SK-N-SH (cell line): ENCODE results near the gene MAPK8IP1. TPM values are rescaled to one million over a fixed set of nuclear protein-coding genes. Genes with fewer than 3 reads are reported as not detected.

Experiments
- CTCF ChIA-PET: fragments of 300-600, 350-600 bp; formaldehyde crosslinking; extraction: SDS; loops from one replicate; lab custom pipeline; 2021; lab: Yijun Ruan, JAX
- POLR2A ChIA-PET: fragments of 350-600 bp; sonication (Branson Sonifier 250); formaldehyde crosslinking; extraction: SDS; loops from one replicate; lab custom pipeline; 2020; ENCODE audit warnings: antibody characterized with exemption, inconsistent platforms; lab: Yijun Ruan, JAX
- DNase-seq: peaks from one replicate; pipeline ENCODE4 v3.0.0; 2012
- H2AFZ ChIP-seq: fragments of 200-600 bp; sonication (generic); 2 replicates; pipeline ENCODE4 v1.8.1; 2016; ENCODE audit warnings: antibody characterized with exemption, mild to moderate bottlenecking, low read depth
- H3F3A ChIP-seq: fragments of 200-600 bp; sonication (generic); replicated peaks from 2 replicates; pipeline ENCODE3; 2016; ENCODE audit warnings: antibody characterized with exemption, mild to moderate bottlenecking; ENCODE audit not compliant: insufficient read depth
- H3K27ac ChIP-seq, 2 experiments: fragments of 200-500 bp in 1 of 2; fragments of 200-600 bp in 1 of 2; sonication (Bioruptor generic) in 1 of 2; sonication (generic), shearing (Covaris generic) in 1 of 2; 2 replicates each; pipeline versions ENCODE4 v1.5.1 to v1.6.1; 2014 to 2016; ENCODE audit warnings: low read depth in 2 of 2, inconsistent platforms in 1 of 2, low read length in 1 of 2, mild to moderate bottlenecking in 1 of 2, mixed read lengths in 1 of 2
- H3K27me3 ChIP-seq: fragments of 200-600 bp; sonication (generic), shearing (Covaris generic); 2 replicates; pipeline ENCODE4 v1.6.1; 2016; ENCODE audit warnings: mixed run types; ENCODE audit not compliant: insufficient read depth
- H3K36me3 ChIP-seq, 2 experiments: fragments of 200-500 bp in 1 of 2; fragments of 200-600 bp in 1 of 2; sonication (Bioruptor generic) in 1 of 2; sonication (generic) in 1 of 2; replicated peaks in 1 of 2; 2 replicates each; pipeline versions ENCODE3 to v1.5.1; 2014 to 2016; ENCODE audit warnings: low read length in 1 of 2, mild to moderate bottlenecking in 1 of 2; ENCODE audit not compliant: insufficient read depth in 2 of 2, control insufficient read depth in 1 of 2
- H3K4me1 ChIP-seq, 2 experiments: fragments of 200-500 bp in 1 of 2; fragments of 200-600 bp in 1 of 2; sonication (Bioruptor generic) in 1 of 2; sonication (generic), shearing (Covaris generic) in 1 of 2; 2 replicates each; pipeline versions ENCODE4 v1.5.1 to v1.6.1; 2014 to 2016; ENCODE audit warnings: low read depth in 1 of 2, low read length in 1 of 2, mixed run types in 1 of 2; ENCODE audit not compliant: insufficient read depth in 2 of 2, control insufficient read depth in 1 of 2
- H3K4me2 ChIP-seq: fragments of 200-600 bp; sonication (generic), shearing (Covaris generic); 2 replicates; pipeline ENCODE4 v1.6.1; 2017; ENCODE audit warnings: mixed run types
- H3K4me3 ChIP-seq, 2 experiments: fragments of 200-500 bp in 1 of 2; fragments of 200-600 bp in 1 of 2; sonication (Bioruptor generic) in 1 of 2; sonication (generic), shearing (Covaris generic) in 1 of 2; 2 replicates each; pipeline versions ENCODE4 v1.5.1 to v1.8.1; 2014 to 2016; ENCODE audit warnings: low read depth in 2 of 2, inconsistent platforms in 1 of 2, low read length in 1 of 2, mild to moderate bottlenecking in 1 of 2, mixed read lengths in 1 of 2, moderate library complexity in 1 of 2
- H3K79me2 ChIP-seq: fragments of 200-600 bp; sonication (generic); 2 replicates; pipeline ENCODE4 v1.8.1; 2017; ENCODE audit warnings: mild to moderate bottlenecking; ENCODE audit not compliant: insufficient read depth
- H3K9ac ChIP-seq: fragments of 200-600 bp; sonication (generic); 2 replicates; pipeline ENCODE4 v1.6.1; 2017; ENCODE audit warnings: mixed run types
- H3K9me2 ChIP-seq: fragments of 200-600 bp; sonication (generic); 2 replicates; pipeline ENCODE4 v1.6.1; 2017; ENCODE audit warnings: mixed run types
- H3K9me3 ChIP-seq: fragments of 200-600 bp; sonication (generic); 2 replicates; pipeline ENCODE4 v1.6.1; 2017; ENCODE audit warnings: mixed run types, mild to moderate bottlenecking, moderate library complexity
- H4K20me1 ChIP-seq: fragments of 200-600 bp; sonication (generic); 2 replicates; pipeline ENCODE4 v1.6.1; 2017; ENCODE audit warnings: mild to moderate bottlenecking, mixed run types; ENCODE audit not compliant: insufficient read depth
- ELF1 ChIP-seq: IDR thresholded peaks from 2 replicates; pipeline ENCODE4 v1.4.0; 2012
- EZH2phosphoT487 ChIP-seq: fragments of 200-600 bp; sonication (generic); IDR thresholded peaks from 2 replicates; pipeline ENCODE4 v1.6.1; 2017; ENCODE audit warnings: low read depth, mixed run types, mild to moderate bottlenecking, antibody characterized with exemption, moderate library complexity, borderline replicate concordance
- FOXM1 ChIP-seq: IDR thresholded peaks from 2 replicates; pipeline ENCODE4 v1.4.0; 2012; ENCODE audit warnings: low read depth, mild to moderate bottlenecking
- GABPA ChIP-seq: IDR thresholded peaks from 2 replicates; pipeline ENCODE4 v1.4.0; 2012; ENCODE audit warnings: low read depth, mild to moderate bottlenecking
- GATA2 ChIP-seq: sonication (generic); formaldehyde crosslinking; IDR thresholded peaks from 2 replicates; pipeline ENCODE4 v1.5.0; 2020; ENCODE audit warnings: mild to moderate bottlenecking, missing genetic modification reagents
- MXI1 ChIP-seq: IDR thresholded peaks from 2 replicates; pipeline ENCODE4 v1.6.1; 2012; ENCODE audit warnings: mild to moderate bottlenecking, low read depth, low read length, improper control_type of control experiment
- NFIC ChIP-seq: IDR thresholded peaks from 2 replicates; pipeline ENCODE4 v1.4.0; 2012; ENCODE audit warnings: borderline replicate concordance
- POLR2AphosphoS5 ChIP-seq: IDR thresholded peaks from 2 replicates; pipeline ENCODE4 v1.6.1; 2012; ENCODE audit warnings: low read depth, low read length
- RAD21 ChIP-seq: IDR thresholded peaks from 2 replicates; pipeline ENCODE4 v1.6.1; 2012; ENCODE audit warnings: mild to moderate bottlenecking, low read length
- RCOR1 ChIP-seq: fragments of 150-350 bp; IDR thresholded peaks from 2 replicates; pipeline ENCODE4 v1.6.1; 2017; ENCODE audit warnings: antibody characterized with exemption, low read length
- RFX5 ChIP-seq: IDR thresholded peaks from 2 replicates; pipeline ENCODE4 v1.6.1; 2012; ENCODE audit warnings: mild to moderate bottlenecking, improper control_type of control experiment, low read length
- SMC3 ChIP-seq: IDR thresholded peaks from 2 replicates; pipeline ENCODE4 v1.6.1; 2012; ENCODE audit warnings: low read depth, low read length, improper control_type of control experiment
- TAF1 ChIP-seq: IDR thresholded peaks from 2 replicates; pipeline ENCODE4 v1.6.1; 2012; ENCODE audit warnings: low read depth, mild to moderate bottlenecking, low read length, moderate library complexity, borderline replicate concordance
- TCF12 ChIP-seq: IDR thresholded peaks from 2 replicates; pipeline ENCODE4 v1.4.0; 2012
- TEAD4 ChIP-seq: IDR thresholded peaks from 2 replicates; pipeline ENCODE4 v1.4.0; 2012; ENCODE audit warnings: mild to moderate bottlenecking, borderline replicate concordance; ENCODE audit not compliant: insufficient read depth
- WGBS: methylation state at CpG from one replicate; pipeline ENCODE4 v1.1.6; 2017; ENCODE audit warnings: low lambda C conversion rate; 5-methylcytosine and 5-hydroxymethylcytosine counted together
- polyA plus RNA-seq, 3 experiments: library from polyadenylated mRNA; depleted of rRNA; stranded (reverse); fragments of >200 nt; gene quantifications; 2 replicates each; pipeline ENCODE4 v1.2.3, GENCODE V29; 2012
- TF ChIP-seq, protein P1 (sequence below): fragments of 150-350 bp; IDR thresholded peaks from 2 replicates; pipeline ENCODE4 v1.6.1; 2017; ENCODE audit warnings: antibody characterized with exemption, low read length, low read depth, borderline replicate concordance
- TF ChIP-seq, protein P2 (sequence below): IDR thresholded peaks from 2 replicates; pipeline ENCODE4 v1.4.0; 2012; ENCODE audit warnings: low read depth, borderline replicate concordance
- TF ChIP-seq, protein P3 (sequence below): fragments of 200-600 bp; sonication (generic); IDR thresholded peaks from 2 replicates; pipeline ENCODE4 v1.6.1; 2017; ENCODE audit warnings: antibody characterized with exemption, mild to moderate bottlenecking, moderate library complexity
- TF ChIP-seq, protein P4 (sequence below): IDR thresholded peaks from 2 replicates; pipeline ENCODE4 v1.4.0; 2012; ENCODE audit warnings: low read depth
- TF ChIP-seq, protein P5 (sequence below): IDR thresholded peaks from 2 replicates; pipeline ENCODE4 v1.4.0; 2012; ENCODE audit warnings: low read depth, borderline replicate concordance

The MAPK8IP1 gene
- polyA plus RNA-seq, 1 of the 3 experiments (the other 2 are of a cell fraction), result 12.5 TPM

DNA sequence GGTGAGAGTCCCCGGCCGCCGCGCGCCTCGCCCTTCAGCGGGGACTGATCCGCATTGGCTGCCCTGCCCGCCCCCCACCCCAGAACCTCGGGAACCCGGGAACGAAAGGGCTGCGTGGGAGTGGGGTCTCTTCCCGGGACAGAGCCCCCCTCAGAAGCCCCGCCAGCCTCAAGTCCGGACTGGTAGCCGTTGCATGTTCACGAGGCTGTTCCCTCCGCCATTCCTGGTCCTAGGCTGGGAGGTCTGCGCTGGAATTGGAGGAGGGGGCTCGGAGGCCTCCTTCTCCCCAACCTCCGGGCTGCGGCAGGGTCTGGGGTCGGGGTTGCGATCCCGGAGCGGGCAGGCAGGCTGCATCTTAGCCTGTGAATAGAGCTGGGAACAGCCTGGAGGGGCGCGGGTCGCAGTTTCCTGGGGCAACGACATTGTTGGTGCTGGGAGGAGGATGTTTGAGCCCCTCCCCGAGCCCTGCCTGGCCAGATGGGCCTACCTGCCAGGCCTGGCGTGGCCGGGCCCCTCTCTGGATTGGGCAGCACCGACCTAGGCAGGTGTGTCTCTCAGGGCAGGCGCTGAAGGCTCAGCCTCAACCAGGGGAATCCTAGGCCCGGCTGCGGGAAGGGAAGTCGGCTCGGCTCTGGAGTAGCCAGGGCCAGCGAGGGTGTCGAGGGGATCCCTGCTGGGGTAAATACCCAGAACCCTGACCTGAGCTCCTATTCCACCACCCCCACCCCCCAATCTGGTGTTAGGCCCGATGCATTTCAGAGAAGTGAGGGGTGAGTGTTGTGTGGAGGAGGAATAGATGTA, 670 bp downstream of the MAPK8IP1 start (continued):
- TF ChIP-seq EZH2phosphoT487 (no peak), TEAD4 (no peak), ELF1 (no peak), FOXM1 (no peak), SMC3 (no peak), MXI1 (no peak)

DNA sequence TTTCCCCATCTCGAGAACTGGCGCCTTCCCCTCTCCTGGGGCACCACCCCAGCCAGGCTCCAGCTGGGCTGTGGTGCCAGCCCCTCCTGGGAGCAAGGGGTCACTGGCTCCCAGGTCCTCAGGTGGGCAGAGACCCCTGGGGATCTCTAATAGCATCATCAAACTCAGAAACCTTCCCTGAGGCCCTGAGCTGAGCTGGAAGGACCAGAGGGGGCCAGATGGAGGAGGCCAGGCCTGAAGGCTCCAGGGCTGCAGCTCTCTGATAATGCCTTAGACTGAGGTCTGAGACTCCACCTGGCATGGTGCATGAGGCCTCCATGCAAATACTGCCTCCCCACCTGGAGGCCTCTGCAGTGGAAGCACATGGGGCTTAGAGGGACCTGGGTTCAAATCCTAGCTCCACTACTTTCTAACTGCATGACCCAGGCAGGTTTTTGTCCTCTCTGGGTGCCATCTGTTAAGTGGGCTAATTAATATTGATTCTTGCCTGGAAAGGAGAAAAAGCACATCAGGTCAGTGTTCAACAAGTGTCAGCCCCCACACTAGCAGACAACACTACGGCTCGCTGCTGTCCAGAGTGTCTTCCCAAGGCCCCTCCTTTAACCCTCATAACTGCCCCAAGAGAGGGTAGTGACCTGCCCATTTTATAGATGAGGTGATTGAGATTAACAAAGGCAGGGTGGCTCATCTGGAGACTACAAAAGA, 1.5 kb downstream of the MAPK8IP1 start:
- no peak overlapping the region for H3K9ac ChIP-seq
- no peak overlapping the region for H3K27ac ChIP-seq
- ChIA-PET POLR2A (interaction anchor here (0.9 kb wide), 1 partner anchor 31 kb away, joined by 3 read pairs; no protein-coding TSS in a partner anchor), CTCF (interaction anchor here (1.0 to 3.8 kb wide), 3 partner anchors 11 to 78 kb away, joined by 3 to 25 read pairs (median 3); no protein-coding TSS in a partner anchor)
- peak overlapping the region in 1 of 2 experiments; percentile 67; a peak in 1 of 4 replicates for H3K4me3 ChIP-seq
- no peak overlapping the region for H2AFZ ChIP-seq
- H3F3A ChIP-seq, result no peaks in the 10 kb centered on the region
- no peak for DNase-seq
- H3K9me3 ChIP-seq, result no peaks in the 10 kb centered on the region
- peaks cover 0 to 39% of the 10 kb centered on the region in 2 experiments; a peak in 1 of 4 replicates for H3K4me1 ChIP-seq
- H3K27me3 ChIP-seq, result no peaks in the 10 kb centered on the region
- TF ChIP-seq FOXM1 (no peak), MXI1 (no peak), EZH2phosphoT487 (no peak), GATA2 (CRISPR knock-in tag) (no peak), GABPA (no peak), TCF12 (no peak), RFX5 (no peak), NFIC (no peak), TAF1 (no peak), SMC3 (no peak), RCOR1 (no peak), RAD21 (no peak), POLR2AphosphoS5 (no peak)
- TF ChIP-seq, protein P1, sequence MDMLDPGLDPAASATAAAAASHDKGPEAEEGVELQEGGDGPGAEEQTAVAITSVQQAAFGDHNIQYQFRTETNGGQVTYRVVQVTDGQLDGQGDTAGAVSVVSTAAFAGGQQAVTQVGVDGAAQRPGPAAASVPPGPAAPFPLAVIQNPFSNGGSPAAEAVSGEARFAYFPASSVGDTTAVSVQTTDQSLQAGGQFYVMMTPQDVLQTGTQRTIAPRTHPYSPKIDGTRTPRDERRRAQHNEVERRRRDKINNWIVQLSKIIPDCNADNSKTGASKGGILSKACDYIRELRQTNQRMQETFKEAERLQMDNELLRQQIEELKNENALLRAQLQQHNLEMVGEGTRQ, result no peak
- TF ChIP-seq, protein P2, sequence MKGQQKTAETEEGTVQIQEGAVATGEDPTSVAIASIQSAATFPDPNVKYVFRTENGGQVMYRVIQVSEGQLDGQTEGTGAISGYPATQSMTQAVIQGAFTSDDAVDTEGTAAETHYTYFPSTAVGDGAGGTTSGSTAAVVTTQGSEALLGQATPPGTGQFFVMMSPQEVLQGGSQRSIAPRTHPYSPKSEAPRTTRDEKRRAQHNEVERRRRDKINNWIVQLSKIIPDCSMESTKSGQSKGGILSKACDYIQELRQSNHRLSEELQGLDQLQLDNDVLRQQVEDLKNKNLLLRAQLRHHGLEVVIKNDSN, result no peak
- TF ChIP-seq, protein P3, sequence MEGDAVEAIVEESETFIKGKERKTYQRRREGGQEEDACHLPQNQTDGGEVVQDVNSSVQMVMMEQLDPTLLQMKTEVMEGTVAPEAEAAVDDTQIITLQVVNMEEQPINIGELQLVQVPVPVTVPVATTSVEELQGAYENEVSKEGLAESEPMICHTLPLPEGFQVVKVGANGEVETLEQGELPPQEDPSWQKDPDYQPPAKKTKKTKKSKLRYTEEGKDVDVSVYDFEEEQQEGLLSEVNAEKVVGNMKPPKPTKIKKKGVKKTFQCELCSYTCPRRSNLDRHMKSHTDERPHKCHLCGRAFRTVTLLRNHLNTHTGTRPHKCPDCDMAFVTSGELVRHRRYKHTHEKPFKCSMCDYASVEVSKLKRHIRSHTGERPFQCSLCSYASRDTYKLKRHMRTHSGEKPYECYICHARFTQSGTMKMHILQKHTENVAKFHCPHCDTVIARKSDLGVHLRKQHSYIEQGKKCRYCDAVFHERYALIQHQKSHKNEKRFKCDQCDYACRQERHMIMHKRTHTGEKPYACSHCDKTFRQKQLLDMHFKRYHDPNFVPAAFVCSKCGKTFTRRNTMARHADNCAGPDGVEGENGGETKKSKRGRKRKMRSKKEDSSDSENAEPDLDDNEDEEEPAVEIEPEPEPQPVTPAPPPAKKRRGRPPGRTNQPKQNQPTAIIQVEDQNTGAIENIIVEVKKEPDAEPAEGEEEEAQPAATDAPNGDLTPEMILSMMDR, result no peak
- TF ChIP-seq, protein P4, sequence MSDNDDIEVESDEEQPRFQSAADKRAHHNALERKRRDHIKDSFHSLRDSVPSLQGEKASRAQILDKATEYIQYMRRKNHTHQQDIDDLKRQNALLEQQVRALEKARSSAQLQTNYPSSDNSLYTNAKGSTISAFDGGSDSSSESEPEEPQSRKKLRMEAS, result no peak
- TF ChIP-seq, protein P5, sequence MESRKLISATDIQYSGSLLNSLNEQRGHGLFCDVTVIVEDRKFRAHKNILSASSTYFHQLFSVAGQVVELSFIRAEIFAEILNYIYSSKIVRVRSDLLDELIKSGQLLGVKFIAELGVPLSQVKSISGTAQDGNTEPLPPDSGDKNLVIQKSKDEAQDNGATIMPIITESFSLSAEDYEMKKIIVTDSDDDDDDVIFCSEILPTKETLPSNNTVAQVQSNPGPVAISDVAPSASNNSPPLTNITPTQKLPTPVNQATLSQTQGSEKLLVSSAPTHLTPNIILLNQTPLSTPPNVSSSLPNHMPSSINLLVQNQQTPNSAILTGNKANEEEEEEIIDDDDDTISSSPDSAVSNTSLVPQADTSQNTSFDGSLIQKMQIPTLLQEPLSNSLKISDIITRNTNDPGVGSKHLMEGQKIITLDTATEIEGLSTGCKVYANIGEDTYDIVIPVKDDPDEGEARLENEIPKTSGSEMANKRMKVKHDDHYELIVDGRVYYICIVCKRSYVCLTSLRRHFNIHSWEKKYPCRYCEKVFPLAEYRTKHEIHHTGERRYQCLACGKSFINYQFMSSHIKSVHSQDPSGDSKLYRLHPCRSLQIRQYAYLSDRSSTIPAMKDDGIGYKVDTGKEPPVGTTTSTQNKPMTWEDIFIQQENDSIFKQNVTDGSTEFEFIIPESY, result no peak
- no peaks in the 10 kb centered on the region for H3K79me2 ChIP-seq
- no peaks in the 10 kb centered on the region for H3K36me3 ChIP-seq
- no peak overlapping the region for H3K4me2 ChIP-seq
- 86% methylated on average over 4 of the region's 4 CpGs for WGBS
- H4K20me1 ChIP-seq, result peaks cover 13% of the 10 kb centered on the region; the same call in 1 of the 2 replicates
- H3K9me2 ChIP-seq, result no peaks in the 10 kb centered on the region
